ENCODE measurements around the gene ELAC2.

Gene ELAC2

DNA sequence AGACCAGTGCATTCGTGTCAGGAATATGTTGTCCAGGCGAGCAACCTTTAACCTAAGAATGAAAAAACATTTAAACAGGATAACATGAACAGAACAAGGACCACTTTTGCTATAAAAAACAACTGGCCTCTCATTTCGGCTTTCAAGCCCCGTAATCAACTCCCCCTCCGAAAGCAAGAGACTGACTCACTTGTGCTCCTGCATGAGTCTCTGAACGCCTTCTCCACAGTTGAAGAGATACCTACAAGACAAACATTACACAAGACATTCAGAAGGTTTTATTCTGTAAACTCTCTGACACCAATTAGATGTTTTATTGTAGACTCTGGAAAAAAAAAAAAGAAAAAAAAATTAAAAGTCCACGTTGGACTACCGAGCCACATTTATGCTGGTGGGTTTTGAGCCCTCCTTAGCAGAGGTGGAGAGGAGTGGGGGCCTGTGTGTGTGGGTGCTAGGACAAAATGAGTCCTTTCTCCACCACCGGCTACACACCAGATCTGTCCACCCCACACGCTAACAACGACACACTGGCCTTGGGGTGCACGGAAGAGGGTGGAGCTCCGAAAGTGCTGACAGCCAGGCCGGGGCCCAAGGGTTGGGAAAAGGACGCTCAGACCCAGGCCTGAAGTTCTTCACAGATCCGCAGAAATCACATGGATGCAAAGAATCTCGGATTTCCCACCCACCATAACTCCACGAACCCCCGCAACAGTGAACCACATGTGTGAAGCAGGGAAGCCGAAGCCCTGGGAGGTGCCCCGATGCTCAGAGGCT lies 759 bp downstream of the ELAC2 start:
- in situ Hi-C loops (cut with HindIII; ENCODE audit: low sequenced_read_pairs): no loop called here

DNA sequence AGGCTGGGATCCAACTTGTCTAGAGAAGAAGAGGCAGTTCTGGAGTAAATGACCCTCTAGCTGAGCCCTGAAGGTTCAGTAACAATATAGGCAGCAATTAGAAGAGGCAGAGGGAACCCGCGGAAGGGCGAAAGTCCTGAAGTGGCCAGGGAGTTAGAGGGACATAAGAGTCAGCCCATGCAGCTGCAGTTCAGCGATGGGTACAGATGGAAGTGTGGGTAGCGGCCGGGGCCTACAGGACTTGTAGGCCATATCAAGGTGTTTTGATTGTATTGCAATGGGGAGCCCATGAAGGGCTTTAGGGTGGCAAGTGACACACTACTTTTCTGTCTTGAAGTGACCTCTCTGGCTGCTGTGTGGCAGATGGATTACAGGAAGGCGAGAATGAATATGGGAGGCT lies 3.0 kb downstream of the ELAC2 start:
- in situ Hi-C loops (cut with HindIII; ENCODE audit: low sequenced_read_pairs): no loop called here

DNA sequence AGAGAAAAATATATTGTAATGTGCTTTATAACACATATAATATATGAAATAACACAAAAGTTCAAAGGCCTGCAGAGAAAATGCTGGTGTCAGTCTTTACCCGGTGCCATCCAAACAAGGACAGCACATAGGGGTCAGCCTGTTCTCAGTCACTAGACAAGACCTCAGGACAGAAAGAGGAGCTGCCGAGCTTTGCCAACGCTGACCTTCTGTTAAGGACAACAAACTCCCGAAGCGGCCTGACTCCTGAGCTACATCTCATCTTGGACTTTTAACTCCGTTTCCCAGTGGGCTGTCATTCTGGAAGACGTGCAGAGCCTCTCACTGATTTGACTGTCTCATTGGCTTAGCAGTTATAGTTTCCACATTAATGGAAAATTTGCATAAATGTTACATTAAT lies 6.9 kb downstream of the ELAC2 start:
- in situ Hi-C loops (cut with HindIII; ENCODE audit: low sequenced_read_pairs): no loop called here

DNA sequence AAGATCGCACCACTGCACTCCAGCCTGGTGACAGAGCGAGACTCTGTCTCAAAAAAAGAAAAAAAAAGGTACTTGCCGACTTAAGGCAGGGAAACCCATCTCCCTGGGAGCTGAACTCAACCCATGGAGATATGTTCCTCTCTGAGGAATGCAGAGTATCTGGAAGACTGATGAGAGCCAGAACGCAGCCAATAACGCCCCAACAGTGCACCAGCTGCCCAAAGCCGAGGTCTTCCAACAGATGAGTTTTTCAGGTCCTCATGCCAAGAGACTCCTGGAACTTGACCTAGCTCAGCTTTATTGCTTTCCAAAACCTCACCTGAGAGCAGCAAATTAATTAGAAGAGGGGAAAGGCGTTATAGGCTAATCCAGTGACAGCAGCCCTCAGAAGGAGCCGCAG lies 9.4 kb downstream of the ELAC2 start:
- in situ Hi-C loops (cut with HindIII; ENCODE audit: low sequenced_read_pairs): no loop called here

DNA sequence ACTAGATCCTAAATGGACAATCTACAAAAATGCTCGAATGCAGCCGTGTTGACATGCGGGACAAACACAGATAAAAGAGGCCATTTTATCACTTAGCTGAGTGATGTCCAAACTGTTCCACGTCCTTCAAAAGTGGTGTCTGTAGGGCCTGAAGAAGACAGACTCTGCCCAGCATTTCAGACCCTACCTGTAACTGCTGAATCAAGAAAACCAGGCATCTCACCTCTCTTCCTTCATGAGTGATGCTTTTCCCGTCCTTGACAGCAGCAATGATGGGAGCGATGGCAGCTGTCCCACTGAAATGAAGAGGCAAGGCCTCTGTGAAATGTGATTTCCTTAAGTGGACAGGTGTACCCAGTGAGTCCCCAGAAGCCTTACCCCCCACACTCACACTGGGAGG lies 12.3 kb downstream of the ELAC2 start:
- in situ Hi-C loops (cut with HindIII; ENCODE audit: low sequenced_read_pairs): no loop called here

DNA sequence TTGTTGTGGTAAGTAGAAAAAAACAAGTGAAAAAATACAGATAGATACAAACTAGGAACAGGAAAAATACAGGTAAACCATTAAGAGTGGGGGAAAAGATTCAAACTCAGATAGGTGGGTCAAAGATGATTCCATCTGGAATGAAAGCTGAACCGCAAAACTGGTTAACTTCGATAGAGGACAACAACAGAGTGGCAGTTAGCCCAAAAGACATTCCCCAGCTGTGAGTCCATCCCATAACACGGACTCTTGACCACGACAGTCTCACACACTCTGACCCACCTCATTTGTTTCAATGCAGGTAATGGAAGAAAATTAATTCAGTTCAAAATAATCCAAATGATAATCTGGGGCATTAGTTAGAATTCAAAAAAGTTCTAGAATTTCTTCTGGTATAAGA lies 13.5 kb downstream of the ELAC2 start:
- in situ Hi-C loops (cut with HindIII; ENCODE audit: low sequenced_read_pairs): no loop called here

DNA sequence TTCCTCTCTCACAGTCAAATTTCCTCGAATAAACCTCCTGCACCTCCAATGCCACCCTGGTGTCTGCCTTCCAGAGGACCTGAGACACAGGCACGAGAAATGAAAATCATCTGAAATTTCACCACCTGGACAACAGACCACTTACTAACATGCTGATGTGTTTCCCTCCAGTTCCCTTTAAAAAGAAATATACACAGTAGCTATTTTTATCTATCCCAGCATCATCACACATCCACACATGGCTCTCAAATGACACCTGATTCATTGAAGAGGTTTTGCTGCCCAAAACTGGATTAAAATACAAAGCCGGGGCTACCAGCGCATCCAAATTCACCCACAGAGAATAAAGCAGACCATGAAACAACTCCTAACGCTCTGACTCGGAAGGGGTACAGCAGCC lies 13.9 kb downstream of the ELAC2 start:
- in situ Hi-C loops (cut with HindIII; ENCODE audit: low sequenced_read_pairs): no loop called here

DNA sequence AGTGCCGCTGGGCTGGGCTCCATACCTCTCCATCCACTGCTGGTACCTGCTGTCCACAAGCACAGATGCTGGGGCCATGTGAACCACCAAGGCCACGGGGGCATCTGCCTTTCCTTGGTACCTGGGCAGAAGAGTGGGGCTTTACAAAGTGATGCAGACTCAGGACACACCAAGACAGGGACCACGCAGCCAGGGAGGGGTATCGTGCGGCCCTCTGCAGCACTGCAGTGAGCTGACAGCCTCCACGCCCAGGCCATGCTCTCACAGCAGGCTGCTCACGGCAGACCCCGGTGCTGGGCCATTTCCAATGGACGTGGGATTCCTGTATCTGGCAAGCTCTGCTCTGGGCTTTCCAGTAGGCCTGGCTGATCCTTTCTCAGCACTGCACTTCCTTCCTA lies 14.4 kb downstream of the ELAC2 start:
- in situ Hi-C loops (cut with HindIII; ENCODE audit: low sequenced_read_pairs): no loop called here

DNA sequence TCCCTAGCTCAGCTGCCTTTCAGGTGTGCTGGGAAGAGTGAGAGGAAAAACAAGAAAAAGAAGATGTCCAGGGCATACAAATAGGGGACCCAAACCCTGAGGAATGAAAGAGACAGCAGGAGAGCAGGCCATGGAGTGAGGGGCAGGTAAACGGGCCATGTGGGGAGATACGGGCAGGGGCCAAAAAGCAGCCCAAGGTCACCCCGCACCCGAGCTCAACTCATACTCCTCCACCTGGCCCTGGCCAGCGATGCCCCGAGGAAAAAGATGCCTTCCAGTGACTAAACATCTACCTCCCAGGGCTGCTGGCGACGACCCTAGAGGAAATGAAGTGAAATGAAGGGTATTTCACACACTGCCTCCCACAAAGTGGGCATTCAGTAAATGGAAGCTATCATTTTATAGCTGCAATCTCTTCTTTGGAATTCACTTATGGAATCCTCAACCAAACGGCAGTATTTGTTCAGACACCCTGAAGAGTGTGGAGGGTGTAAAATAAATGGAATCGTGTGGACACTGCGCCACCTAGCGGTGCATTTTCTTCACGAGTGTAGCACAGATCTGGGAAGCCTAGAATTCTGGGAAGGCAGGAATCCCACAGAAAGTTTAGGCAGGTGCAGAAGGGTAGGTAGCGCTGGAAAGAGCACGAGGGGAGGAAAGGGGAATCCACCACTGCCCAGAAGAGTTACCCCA lies 14.9 kb downstream of the ELAC2 start:
- in situ Hi-C loops (cut with HindIII; ENCODE audit: low sequenced_read_pairs): no loop called here

DNA sequence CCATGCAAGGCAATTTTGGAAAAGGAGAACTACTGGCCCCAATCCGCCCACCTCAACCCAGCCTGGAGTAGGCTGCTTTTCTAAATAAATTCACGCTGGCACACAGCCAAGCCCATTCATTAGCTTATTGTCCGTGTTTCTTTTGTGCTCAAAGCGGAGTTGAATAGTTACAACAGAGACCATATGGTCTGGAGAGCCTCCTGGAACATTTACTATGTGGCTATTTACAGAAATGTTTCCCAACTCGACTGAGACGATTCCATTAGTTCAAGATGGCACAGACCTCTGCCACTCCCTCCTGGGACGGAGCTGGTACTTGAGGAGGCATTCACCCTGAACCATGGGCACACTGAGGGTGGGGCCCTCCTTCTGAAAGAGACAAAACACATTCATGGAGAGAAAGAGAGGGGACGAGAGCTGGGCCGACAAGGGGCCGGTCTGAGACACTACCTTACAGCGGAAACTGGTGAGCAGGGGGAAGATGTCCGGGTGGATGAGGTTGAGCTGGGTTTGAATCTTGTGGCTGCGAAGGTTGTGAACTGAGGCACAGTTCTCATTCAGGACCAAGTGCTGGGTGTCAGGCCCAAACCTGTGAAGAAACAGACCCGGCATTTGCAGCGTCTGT lies 15.7 kb downstream of the ELAC2 start:
- in situ Hi-C loops (cut with HindIII; ENCODE audit: low sequenced_read_pairs): no loop called here

DNA sequence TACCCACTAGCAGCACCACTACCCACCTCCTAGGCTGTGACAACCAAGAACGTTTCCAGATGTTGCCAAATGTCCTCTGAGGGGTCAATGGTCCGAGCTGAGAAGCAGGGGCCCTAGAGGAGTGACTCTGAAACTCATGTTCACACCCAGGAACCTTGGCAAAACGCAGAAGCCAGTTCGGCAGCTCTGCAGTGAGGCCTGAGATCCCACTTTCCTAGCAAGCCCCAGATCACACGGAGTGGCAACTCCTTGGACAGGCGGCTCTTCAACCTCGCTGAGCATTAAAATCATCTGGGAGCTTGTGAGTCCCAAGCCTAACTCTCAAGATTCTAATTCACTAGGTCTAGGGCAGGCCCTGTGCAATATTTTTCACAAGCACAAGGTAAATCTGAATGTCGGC lies 17.3 kb downstream of the ELAC2 start:
- in situ Hi-C loops (cut with HindIII; ENCODE audit: low sequenced_read_pairs): no loop called here

DNA sequence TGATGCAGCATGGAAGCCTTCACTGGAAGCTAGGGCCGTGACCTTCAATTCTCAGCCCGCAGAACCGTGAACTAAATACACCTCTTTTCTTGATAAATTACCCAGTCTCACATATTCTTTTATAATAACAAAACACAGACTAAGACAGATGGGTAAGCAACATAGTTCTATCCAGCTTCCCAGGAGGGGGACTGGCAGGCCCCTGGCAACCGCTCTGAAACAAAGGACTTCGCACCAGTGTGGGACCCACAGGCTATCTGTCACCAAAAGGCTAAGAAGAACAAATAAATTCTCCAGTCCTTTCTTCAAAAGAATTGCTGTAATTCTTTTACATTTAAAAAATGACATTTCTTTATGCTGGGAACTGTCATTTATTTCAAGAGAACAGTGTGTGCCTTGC lies 19.0 kb downstream of the ELAC2 start:
- in situ Hi-C loops (cut with HindIII; ENCODE audit: low sequenced_read_pairs): no loop called here

DNA sequence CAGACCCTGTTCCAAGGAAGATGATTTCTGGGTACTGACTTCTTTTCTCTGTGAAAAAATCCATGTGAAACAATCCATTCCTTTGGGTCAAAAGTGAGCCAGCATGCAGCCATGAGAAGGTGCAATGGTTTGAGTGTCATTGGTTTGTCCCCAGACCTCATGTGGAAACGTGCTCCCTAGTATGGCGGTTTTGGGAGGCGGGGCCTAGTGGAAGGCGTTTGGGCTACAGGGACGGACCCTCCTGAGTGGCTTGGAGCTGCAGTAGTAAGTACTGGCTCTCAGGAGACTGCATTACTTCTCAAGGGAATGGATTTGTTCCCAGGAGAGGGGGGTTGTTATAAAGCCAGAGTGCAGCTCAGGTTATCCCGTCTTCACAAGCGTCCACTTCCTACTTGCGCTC lies 19.4 kb downstream of the ELAC2 start:
- in situ Hi-C loops (cut with HindIII; ENCODE audit: low sequenced_read_pairs): no loop called here

DNA sequence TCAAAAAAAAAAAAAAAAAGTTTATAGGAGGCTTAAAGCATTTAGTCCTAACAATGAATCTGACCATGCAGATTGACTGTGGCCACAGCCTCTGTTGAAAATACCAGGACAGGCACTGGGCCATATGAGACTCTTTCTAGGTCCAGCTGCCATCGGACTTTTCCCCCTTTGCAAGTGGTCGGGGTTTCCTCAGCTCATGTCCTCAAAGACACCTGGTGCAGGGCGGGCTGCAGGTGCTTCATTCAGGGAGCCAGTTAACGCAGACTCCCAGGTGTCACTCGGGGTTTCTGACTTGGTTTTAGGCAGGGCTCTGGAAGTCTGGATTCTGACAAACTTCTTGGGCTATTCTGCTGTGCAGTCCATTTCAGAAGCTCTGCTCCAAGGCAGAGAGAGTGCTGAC lies 20.9 kb downstream of the ELAC2 start:
- in situ Hi-C loops (cut with HindIII; ENCODE audit: low sequenced_read_pairs): no loop called here

DNA sequence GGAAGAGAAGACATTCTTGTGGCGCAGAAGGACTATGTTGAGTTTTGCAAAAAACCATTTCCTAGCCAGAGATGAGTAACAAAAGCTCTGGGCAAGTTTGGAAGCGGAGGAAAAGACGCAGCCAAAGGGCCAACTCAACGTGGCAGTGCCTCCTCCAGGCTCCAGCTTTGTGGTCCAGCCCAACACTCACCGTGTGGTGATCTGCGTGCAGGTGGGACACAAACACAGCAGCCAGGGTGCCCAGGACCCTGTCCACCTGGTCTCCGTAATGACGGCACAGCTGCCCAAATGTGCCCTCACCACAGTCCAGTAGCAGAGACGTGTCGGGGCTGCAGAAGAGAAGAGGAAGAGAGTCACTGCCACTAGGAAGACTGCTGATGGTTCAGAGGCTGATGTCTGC lies 21.5 kb downstream of the ELAC2 start:
- in situ Hi-C loops (cut with HindIII; ENCODE audit: low sequenced_read_pairs): no loop called here

DNA sequence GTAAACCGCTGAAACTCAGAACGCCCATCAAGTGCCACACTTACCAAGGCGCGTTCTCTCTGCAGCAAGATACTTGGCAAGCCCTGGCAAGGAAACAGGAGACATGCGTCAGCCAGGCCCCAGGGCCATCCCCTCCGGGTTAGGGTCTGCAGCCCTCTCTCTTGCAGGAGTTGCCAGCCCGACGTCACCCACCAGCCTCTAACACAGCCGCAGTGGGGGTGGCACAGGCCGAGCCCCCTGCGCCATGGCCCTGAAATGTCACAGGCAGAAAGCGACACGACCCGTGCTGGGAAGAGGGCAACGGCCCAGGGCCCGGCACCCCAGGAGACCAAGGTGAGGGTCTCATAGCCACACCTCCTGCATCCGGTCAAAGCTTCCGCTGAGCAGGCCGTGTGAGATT lies 21.9 kb downstream of the ELAC2 start:
- in situ Hi-C loops (cut with HindIII; ENCODE audit: low sequenced_read_pairs): no loop called here

DNA sequence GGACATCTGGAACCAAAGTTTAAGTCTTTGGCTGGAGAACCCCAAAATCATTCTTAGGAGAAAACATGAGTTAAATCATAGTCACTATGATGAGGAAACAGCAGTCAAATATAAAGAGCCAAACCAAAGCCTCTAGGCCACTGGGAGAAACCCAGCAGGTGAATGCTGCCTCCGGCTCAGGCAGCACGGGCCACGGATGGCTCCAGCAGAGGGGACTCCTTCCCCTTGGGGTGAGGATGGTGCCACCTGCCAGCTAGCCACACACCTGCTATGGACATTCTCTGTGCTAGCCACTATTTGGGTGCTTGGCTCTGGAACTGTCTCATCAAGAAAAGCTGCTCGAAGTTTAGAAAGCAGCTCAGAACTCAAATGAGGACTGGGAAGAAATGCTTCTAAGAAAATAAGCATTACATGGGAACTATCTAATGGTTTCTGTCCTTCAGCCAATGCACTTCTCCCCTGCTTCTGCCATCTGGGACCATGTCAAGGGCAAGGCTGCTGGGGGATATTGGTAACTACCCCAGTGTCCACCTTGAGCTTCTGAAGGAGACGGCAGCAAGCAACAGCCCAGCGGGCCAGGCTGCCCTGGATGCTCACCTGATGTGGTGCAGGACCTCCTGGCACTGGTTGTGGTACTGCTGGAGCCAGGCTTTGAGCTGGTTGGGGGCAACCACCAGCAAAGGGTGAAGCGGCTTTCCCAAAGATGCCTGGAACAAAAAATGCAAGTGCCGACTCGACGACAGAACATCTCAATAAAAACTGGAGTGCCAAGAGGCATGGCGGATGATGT lies 22.5 kb downstream of the ELAC2 start:
- in situ Hi-C loops (cut with HindIII; ENCODE audit: low sequenced_read_pairs): no loop called here

DNA sequence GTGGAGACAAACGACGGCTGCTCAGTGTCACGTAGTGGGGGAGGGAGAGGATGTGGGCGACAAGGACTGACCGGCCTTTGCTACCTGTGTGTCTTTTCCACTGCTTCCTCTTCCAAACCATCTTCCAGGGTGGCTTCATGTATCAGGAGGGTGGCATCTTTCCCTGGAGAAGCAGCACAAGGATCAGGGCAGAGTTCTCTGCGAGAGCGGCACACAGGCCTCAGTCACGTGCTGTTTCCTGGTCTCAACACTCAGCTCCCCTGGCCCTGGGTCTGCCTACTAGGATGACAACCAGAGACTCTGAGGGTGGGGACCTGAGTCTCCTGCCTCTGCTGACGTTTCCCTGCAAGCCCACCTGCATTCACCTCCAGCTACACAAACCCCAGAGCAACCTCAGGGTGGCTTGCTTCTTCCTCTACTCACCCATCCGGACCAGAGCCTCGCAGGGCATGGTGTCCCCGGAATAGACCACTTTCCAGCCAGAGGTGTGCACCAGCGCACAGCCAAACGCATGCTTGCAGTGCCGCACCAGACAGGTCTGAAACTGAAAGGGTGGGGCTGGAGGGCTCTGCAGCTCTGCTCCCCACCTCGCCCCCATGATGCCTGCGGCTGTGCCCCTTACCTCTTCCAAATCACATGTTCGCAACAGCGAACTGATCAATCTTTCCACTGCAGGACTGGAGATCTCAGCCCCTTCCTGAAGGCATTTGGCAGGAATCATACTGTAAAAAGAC lies 23.3 kb downstream of the ELAC2 start:
- in situ Hi-C loops (cut with HindIII; ENCODE audit: low sequenced_read_pairs): no loop called here

DNA sequence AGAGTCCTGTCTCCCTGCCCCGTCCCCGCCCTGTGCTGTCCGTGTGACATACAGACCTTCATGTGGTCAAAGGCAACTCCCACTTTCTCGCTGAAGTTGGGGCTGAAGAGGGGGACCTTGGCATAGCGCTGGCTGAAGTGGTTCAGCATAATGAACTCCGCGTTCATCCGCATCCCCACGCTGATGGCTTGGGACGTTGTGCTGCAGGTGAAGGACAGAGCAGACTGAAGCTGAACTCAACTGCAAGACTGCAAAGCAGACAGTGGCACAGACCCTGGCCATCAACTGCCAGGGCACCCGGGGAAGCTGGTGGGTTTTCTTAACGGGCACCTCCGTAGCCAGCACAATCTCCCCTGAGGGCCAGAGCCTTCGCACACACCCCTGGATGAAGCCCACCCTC lies 24.2 kb downstream of the ELAC2 start:
- in situ Hi-C loops (cut with HindIII; ENCODE audit: low sequenced_read_pairs): no loop called here

DNA sequence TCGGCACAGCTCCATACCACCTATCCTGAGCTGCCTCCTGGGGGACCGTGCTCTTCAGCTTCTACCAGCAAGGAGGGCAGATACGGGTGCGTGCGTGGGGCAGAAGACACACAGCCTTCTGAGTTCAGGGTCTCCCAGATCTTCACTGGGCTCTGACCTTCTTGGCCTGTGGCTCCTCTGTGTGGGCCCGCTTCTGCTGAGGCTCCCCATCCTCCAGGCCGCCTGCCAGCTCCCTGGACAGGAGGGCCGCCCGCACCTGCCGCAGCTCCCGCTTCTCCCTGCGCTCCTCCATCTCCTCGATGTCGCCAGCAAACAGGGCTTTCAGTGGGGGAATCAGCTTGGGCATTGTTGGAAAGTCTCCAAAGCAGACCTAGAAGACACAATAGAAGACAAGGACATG lies 25.2 kb downstream of the ELAC2 start:
- in situ Hi-C loops (cut with HindIII; ENCODE audit: low sequenced_read_pairs): no loop called here

DNA sequence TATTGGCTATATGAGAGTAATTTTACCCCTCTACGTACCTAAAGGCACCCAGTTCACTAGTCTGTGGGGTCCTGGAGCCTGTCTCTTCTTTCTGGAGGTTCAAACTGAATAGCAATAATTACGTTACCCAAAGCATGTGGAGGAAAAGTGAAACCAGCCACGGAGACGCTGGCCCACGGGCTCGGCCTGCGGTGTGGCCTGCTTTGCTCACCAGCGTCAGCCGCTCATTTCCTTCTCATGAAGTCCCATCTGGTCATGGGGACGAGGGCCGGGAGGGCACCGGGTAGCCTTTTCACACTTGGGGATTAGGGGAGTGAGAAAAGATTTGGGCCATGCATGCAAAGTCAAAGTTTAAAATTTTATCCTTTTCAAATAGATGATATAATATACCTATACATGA lies 26.9 kb downstream of the ELAC2 start:
- in situ Hi-C loops (cut with HindIII; ENCODE audit: low sequenced_read_pairs): no loop called here

Measured in endothelial cell of hepatic sinusoid (primary cell).